Neuronal stem cell (in vitro differentiated cells): ENCODE measurements around the gene CDC42EP1.

Experiments used
- DNase-seq: peaks from one replicate; pipeline ENCODE4 v3.0.0-alpha.2; 2013; ENCODE audit warnings: low spot score
- H2AFZ ChIP-seq: one replicate; pipeline ENCODE4 v1.6.1; 2013; ENCODE audit warnings: mild to moderate bottlenecking, low read length, inconsistent platforms
- H2AK5ac ChIP-seq: 2 replicates; pipeline ENCODE4 v1.6.1; 2013; ENCODE audit warnings: low read depth, mild to moderate bottlenecking, inconsistent platforms, low read length, moderate library complexity, mixed read lengths
- H2BK120ac ChIP-seq: 2 replicates; pipeline ENCODE4 v1.6.1; 2013; ENCODE audit warnings: low read depth, mild to moderate bottlenecking, inconsistent platforms, low read length, moderate library complexity, mixed read lengths
- H2BK12ac ChIP-seq: one replicate; pipeline ENCODE4 v1.6.1; 2013; ENCODE audit warnings: low read length, inconsistent platforms
- H2BK15ac ChIP-seq: 2 replicates; pipeline ENCODE4 v1.6.1; 2013; ENCODE audit warnings: mild to moderate bottlenecking, low read length, inconsistent platforms, mixed read lengths
- H2BK5ac ChIP-seq: one replicate; pipeline ENCODE4 v1.6.1; 2013; ENCODE audit warnings: inconsistent platforms, mild to moderate bottlenecking, low read length, moderate library complexity
- H3K14ac ChIP-seq: one replicate; pipeline ENCODE4 v1.6.1; 2013; ENCODE audit warnings: low read length, inconsistent platforms
- H3K18ac ChIP-seq: 2 replicates; pipeline ENCODE4 v1.6.1; 2013; ENCODE audit warnings: low read length, inconsistent platforms
- H3K23ac ChIP-seq: 2 replicates; pipeline ENCODE4 v1.6.1; 2013; ENCODE audit warnings: low read depth, mild to moderate bottlenecking, mixed read lengths, low read length, inconsistent platforms; ENCODE audit not compliant: poor library complexity
- H3K27ac ChIP-seq: replicated peaks from 3 replicates; pipeline ENCODE4 v1.5.1; 2013; ENCODE audit warnings: low read length, inconsistent platforms
- H3K27me3 ChIP-seq, 3 experiments: 2 replicates each; pipeline ENCODE4 v1.6.1; 2013; ENCODE audit warnings: low read length in 3 of 3, mild to moderate bottlenecking in 2 of 3, inconsistent platforms in 1 of 3, low read depth in 1 of 3, mixed read lengths in 1 of 3, moderate library complexity in 1 of 3; ENCODE audit not compliant: control insufficient read depth in 3 of 3, insufficient read depth in 3 of 3
- H3K36me3 ChIP-seq, 2 donors: replicated peaks in 1 of 2; 2 replicates each; pipeline ENCODE4 v1.6.1; 2013; ENCODE audit warnings: low read length in 2 of 2; ENCODE audit not compliant: control insufficient read depth in 2 of 2, insufficient read depth in 2 of 2
- H3K4ac ChIP-seq: 2 replicates; pipeline ENCODE4 v1.6.1; 2013; ENCODE audit warnings: inconsistent platforms, mild to moderate bottlenecking, low read length, moderate library complexity
- H3K4me1 ChIP-seq, 2 donors: 1 replicate in 1 of 2; 2 replicates in 1 of 2; pipeline ENCODE4 v1.6.1; 2013; ENCODE audit warnings: low read length in 2 of 2, low read depth in 1 of 2; ENCODE audit not compliant: control insufficient read depth in 2 of 2, insufficient read depth in 1 of 2
- H3K4me2 ChIP-seq: one replicate; pipeline ENCODE4 v1.6.1; 2013; ENCODE audit warnings: mild to moderate bottlenecking, low read length, inconsistent platforms; ENCODE audit not compliant: insufficient read depth, poor library complexity, severe bottlenecking
- H3K4me3 ChIP-seq, 2 donors: 2 replicates each; pipeline ENCODE4 v1.5.1; 2013; ENCODE audit warnings: low read length in 2 of 2, mild to moderate bottlenecking in 2 of 2, inconsistent platforms in 1 of 2, moderate library complexity in 1 of 2
- H3K79me1 ChIP-seq: one replicate; pipeline ENCODE4 v1.6.1; 2013; ENCODE audit warnings: low read depth, mild to moderate bottlenecking, inconsistent platforms, low read length, moderate library complexity
- H3K9ac ChIP-seq: one replicate; pipeline ENCODE4 v1.6.1; 2013; ENCODE audit warnings: mild to moderate bottlenecking, low read depth, low read length, inconsistent platforms; ENCODE audit not compliant: poor library complexity
- H3K9me3 ChIP-seq, 2 donors: replicated peaks in 1 of 2; 2 replicates each; pipeline versions ENCODE3 to v1.6.1; 2013; ENCODE audit warnings: low read length in 2 of 2, mild to moderate bottlenecking in 2 of 2, inconsistent platforms in 1 of 2, low read depth in 1 of 2, mixed read lengths in 1 of 2, moderate library complexity in 1 of 2; ENCODE audit not compliant: control insufficient read depth in 2 of 2, insufficient read depth in 1 of 2
- H4K8ac ChIP-seq: one replicate; pipeline ENCODE4 v1.6.1; 2013; ENCODE audit warnings: low read depth, mild to moderate bottlenecking, inconsistent platforms, low read length, moderate library complexity
- H4K91ac ChIP-seq: one replicate; pipeline ENCODE4 v1.6.1; 2013; ENCODE audit warnings: low read length, low read depth, mild to moderate bottlenecking, inconsistent platforms; ENCODE audit not compliant: poor library complexity
- WGBS, 2 donors: extraction: QIAGEN DNeasy Blood & Tissue Kit; methylation state at CpG; one replicate each; pipeline ENCODE4 v1.1.7; 2013; ENCODE audit warnings: missing lambda C conversion rate in 2 of 2, mixed read lengths in 1 of 2; ENCODE audit not compliant: insufficient read length in 2 of 2, insufficient replicate concordance in 1 of 2; ENCODE audit errors: extremely low coverage in 2 of 2; 5-methylcytosine and 5-hydroxymethylcytosine counted together

The CDC42EP1 gene

GRCh38 chr22:37610480-37611129 is 50.3 kb downstream of the CDC42EP1 start:
- peaks cover 2 to 27% of the 10 kb centered on the region in 2 donors for H3K36me3 ChIP-seq
- no peaks in the 10 kb centered on the region for H3K79me1 ChIP-seq
- H3K4me3 ChIP-seq = no peak overlapping the region
- H3K27ac ChIP-seq = no peak overlapping the region
- no peak overlapping the region for H3K14ac ChIP-seq
- no peaks in the 10 kb centered on the region for H3K9me3 ChIP-seq
- no peak overlapping the region for H2BK5ac ChIP-seq
- no peak overlapping the region for H2AFZ ChIP-seq
- H2BK120ac ChIP-seq = no peak overlapping the region
- H2AK5ac ChIP-seq = no peak overlapping the region
- H3K4ac ChIP-seq = no peak overlapping the region
- H2BK15ac ChIP-seq = no peak overlapping the region
- H3K4me1 ChIP-seq = peaks cover 11 to 14% of the 10 kb centered on the region in 2 donors
- H4K91ac ChIP-seq = no peak overlapping the region
- H3K9ac ChIP-seq = no peak overlapping the region
- peaks cover 0 to under 1% (median 0%) of the 10 kb centered on the region in 3 experiments for H3K27me3 ChIP-seq
- no peak overlapping the region for H3K23ac ChIP-seq
- H2BK12ac ChIP-seq = no peak overlapping the region
- H4K8ac ChIP-seq = no peak overlapping the region
- H3K18ac ChIP-seq = no peak overlapping the region
- DNase-seq = no peak
- no CpG with 5 or more reads among the region's 15 CpGs for WGBS, 2 donors
- H3K4me2 ChIP-seq = no peak overlapping the region

DNA sequence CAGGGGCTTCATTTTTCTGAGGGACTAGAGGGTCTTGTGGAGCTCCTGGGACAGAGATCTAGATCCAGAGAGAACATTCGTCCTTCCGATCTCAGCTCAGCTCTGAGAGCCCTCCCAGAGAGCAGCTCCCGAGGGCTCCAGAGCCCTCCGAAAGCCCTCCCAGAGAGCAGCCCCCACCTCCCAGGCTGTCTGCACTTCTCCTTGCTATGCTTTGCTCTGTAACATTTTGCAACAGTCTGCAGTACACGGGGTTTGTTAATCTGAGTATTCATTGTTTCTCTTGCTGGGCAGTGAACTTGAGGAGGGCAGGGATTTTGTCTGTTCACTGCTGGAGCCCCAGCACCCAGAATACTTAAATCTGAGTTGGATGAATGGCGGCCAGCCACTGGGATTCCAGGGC is 50.9 kb downstream of the CDC42EP1 start:
- no peak overlapping the region for H4K91ac ChIP-seq
- no CpG with 5 or more reads among the region's 6 CpGs for WGBS, 2 donors
- no peak overlapping the region for H2AFZ ChIP-seq
- H3K4me3 ChIP-seq = no peak overlapping the region
- H3K79me1 ChIP-seq = no peaks in the 10 kb centered on the region
- H3K4ac ChIP-seq = no peak overlapping the region
- no peak overlapping the region for H2BK120ac ChIP-seq
- peaks cover 11 to 14% of the 10 kb centered on the region in 2 donors for H3K4me1 ChIP-seq
- H3K27ac ChIP-seq = no peak overlapping the region
- no peaks in the 10 kb centered on the region for H3K27me3 ChIP-seq
- no peak overlapping the region for H3K23ac ChIP-seq
- H2BK15ac ChIP-seq = no peak overlapping the region
- no peak overlapping the region for H3K18ac ChIP-seq
- H2AK5ac ChIP-seq = no peak overlapping the region
- peaks cover 4 to 29% of the 10 kb centered on the region in 2 donors for H3K36me3 ChIP-seq
- no peak for DNase-seq
- no peak overlapping the region for H2BK5ac ChIP-seq
- H3K4me2 ChIP-seq = no peak overlapping the region
- no peaks in the 10 kb centered on the region for H3K9me3 ChIP-seq
- no peak overlapping the region for H2BK12ac ChIP-seq
- no peak overlapping the region for H3K14ac ChIP-seq
- H4K8ac ChIP-seq = no peak overlapping the region
- H3K9ac ChIP-seq = no peak overlapping the region

GRCh38 chr22:37616201-37617083 is 56.2 kb downstream of the CDC42EP1 start:
- no peak overlapping the region for H3K4ac ChIP-seq
- H3K9me3 ChIP-seq = no peaks in the 10 kb centered on the region
- no peak overlapping the region for H3K18ac ChIP-seq
- H4K8ac ChIP-seq = peak overlapping the region; percentile 86
- H2AFZ ChIP-seq = no peak overlapping the region
- no CpG with 5 or more reads among the region's 27 CpGs for WGBS, 2 donors
- H2AK5ac ChIP-seq = no peak overlapping the region
- no peak overlapping the region for H3K9ac ChIP-seq
- H3K36me3 ChIP-seq = peaks cover 32 to 72% of the 10 kb centered on the region in 2 donors
- H4K91ac ChIP-seq = no peak overlapping the region
- peak overlapping the region; percentile 13 for H2BK5ac ChIP-seq
- H3K79me1 ChIP-seq = no peaks in the 10 kb centered on the region
- H2BK12ac ChIP-seq = no peak overlapping the region
- H3K14ac ChIP-seq = peak overlapping the region; percentile 71
- H3K4me2 ChIP-seq = no peak overlapping the region
- H3K4me1 ChIP-seq = peaks cover 0 to 3% of the 10 kb centered on the region in 2 donors
- no peak overlapping the region for H2BK120ac ChIP-seq
- H3K27ac ChIP-seq = no peak overlapping the region
- peak overlapping the region; percentile 43 for H3K23ac ChIP-seq
- no peak for DNase-seq
- H3K4me3 ChIP-seq = peak overlapping the region in 1 of 2 donors; percentile 8
- H3K27me3 ChIP-seq = no peaks in the 10 kb centered on the region
- peak overlapping the region; percentile 49 for H2BK15ac ChIP-seq

DNA sequence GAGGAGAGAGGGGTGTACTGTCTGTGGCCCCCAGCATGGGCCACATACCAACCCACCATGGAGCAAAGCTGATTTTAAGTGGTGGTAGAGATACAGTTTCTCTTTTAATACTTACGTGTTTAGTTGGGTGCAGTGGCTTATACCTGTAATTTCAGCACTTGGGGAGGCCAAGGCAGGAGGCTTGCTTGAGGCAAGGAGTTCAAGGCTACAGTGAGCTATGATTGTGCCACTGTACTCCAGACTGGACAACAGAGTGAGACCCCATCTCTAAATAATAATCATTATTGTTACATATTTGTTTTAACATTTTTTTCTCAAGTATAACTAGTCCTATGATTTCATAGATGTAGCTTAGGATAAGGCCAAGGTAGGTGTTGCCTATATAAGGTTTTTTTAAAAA is 57.2 kb downstream of the CDC42EP1 start:
- no peaks in the 10 kb centered on the region for H3K79me1 ChIP-seq
- no peak overlapping the region for H2BK12ac ChIP-seq
- no peak overlapping the region for H2BK15ac ChIP-seq
- no peak overlapping the region for H3K4me2 ChIP-seq
- no peak for DNase-seq
- no peak overlapping the region for H2BK5ac ChIP-seq
- H3K9me3 ChIP-seq = no peaks in the 10 kb centered on the region
- H3K4me1 ChIP-seq = peaks cover 0 to 3% of the 10 kb centered on the region in 2 donors
- H3K27ac ChIP-seq = no peak overlapping the region
- no peaks in the 10 kb centered on the region for H3K27me3 ChIP-seq
- no peak overlapping the region for H2BK120ac ChIP-seq
- no peak overlapping the region for H3K9ac ChIP-seq
- H2AK5ac ChIP-seq = no peak overlapping the region
- no CpG with 5 or more reads among the region's 1 CpG for WGBS, 2 donors
- H3K18ac ChIP-seq = no peak overlapping the region
- H3K14ac ChIP-seq = no peak overlapping the region
- H3K23ac ChIP-seq = no peak overlapping the region
- no peak overlapping the region for H4K8ac ChIP-seq
- H3K4me3 ChIP-seq = no peak overlapping the region
- no peak overlapping the region for H2AFZ ChIP-seq
- peaks cover 35 to 80% of the 10 kb centered on the region in 2 donors for H3K36me3 ChIP-seq
- H4K91ac ChIP-seq = no peak overlapping the region
- no peak overlapping the region for H3K4ac ChIP-seq
